Glutamatergic neuron (in vitro differentiated cells): ENCODE results near the gene ABCF3. TPM values are rescaled to one million over a fixed set of nuclear protein-coding genes. Genes with fewer than 3 reads are reported as not detected.

Experiments used
- DNase-seq: peaks from one replicate; pipeline ENCODE4 v3.0.0; 2022
- H3K27ac Mint-ChIP-seq: one replicate; pipeline ENCODE4 v1.8.0; 2020; ENCODE audit warnings: mild to moderate bottlenecking, mixed read lengths, inconsistent platforms; ENCODE audit not compliant: unreplicated experiment
- H3K27me3 Mint-ChIP-seq: one replicate; pipeline ENCODE4 v1.8.0; 2020; ENCODE audit warnings: mild to moderate bottlenecking, moderate library complexity, mixed read lengths, inconsistent platforms; ENCODE audit not compliant: unreplicated experiment
- H3K36me3 Mint-ChIP-seq: one replicate; pipeline ENCODE4 v1.8.0; 2020; ENCODE audit warnings: mild to moderate bottlenecking, mixed read lengths, inconsistent platforms; ENCODE audit not compliant: unreplicated experiment
- H3K4me1 Mint-ChIP-seq: one replicate; pipeline ENCODE4 v1.8.0; 2020; ENCODE audit warnings: mild to moderate bottlenecking, low read depth, mixed read lengths, inconsistent platforms; ENCODE audit not compliant: unreplicated experiment
- H3K4me3 Mint-ChIP-seq: one replicate; pipeline ENCODE4 v1.8.0; 2020; ENCODE audit warnings: mild to moderate bottlenecking, mixed read lengths, inconsistent platforms; ENCODE audit not compliant: unreplicated experiment
- H3K9me3 Mint-ChIP-seq: one replicate; pipeline ENCODE4 v1.8.0; 2020; ENCODE audit warnings: mild to moderate bottlenecking, moderate library complexity, mixed read lengths, inconsistent platforms; ENCODE audit not compliant: unreplicated experiment
- total RNA-seq: library from RNA; stranded (reverse); fragmentation: NEBNext Ultra II Directional; extraction: Animal tissue kit (Norgen Biotek cat#: 25700); gene quantifications from one replicate; pipeline ENCODE4 v1.2.1, GENCODE V29; 2021; ENCODE audit not compliant: unreplicated experiment
- TF ChIP-seq, protein P1 (sequence below): fragments of 200-600 bp; sonication (generic); IDR thresholded peaks from one replicate; pipeline ENCODE4 v1.5.0; 2021; ENCODE audit not compliant: partially characterized antibody, unreplicated experiment

Gene ABCF3
- total RNA-seq, 1 donor from 2014 or later: 87.9 TPM

DNA sequence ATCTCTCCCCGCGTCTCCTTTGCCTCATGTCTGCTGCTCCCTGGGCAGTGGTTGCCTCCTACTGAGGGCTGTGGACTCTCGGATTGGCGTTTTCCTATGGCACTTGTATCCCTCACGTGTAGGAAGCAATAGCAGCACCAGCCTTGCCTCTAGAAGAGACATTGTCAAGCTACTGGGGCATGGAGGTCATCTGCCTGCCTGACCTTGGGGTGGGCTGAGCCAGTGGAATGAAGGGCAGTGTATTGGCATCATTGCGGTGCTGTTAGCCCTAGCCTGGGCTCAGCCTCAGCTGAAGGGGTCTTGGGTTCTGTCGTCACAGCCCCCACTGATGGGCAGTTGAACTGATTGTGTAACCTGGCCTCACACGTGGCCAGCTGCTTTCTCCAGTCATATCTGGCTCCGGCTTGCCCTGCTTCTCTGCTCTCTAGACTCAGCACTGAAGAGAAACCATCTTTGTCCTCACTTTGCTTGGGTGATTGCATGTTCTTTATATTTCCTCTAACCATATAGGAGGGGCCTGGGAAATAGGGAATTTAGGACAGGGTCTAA is 8.1 kb downstream of the ABCF3 start:
- no peaks in the 10 kb centered on the region for H3K4me1 Mint-ChIP-seq
- no peak overlapping the region for H3K4me3 Mint-ChIP-seq
- no peak overlapping the region for H3K27ac Mint-ChIP-seq
- H3K36me3 Mint-ChIP-seq: peaks cover 4% of the 10 kb centered on the region
- no peak for DNase-seq
- peaks cover 2% of the 10 kb centered on the region for H3K27me3 Mint-ChIP-seq
- TF ChIP-seq, protein P1, sequence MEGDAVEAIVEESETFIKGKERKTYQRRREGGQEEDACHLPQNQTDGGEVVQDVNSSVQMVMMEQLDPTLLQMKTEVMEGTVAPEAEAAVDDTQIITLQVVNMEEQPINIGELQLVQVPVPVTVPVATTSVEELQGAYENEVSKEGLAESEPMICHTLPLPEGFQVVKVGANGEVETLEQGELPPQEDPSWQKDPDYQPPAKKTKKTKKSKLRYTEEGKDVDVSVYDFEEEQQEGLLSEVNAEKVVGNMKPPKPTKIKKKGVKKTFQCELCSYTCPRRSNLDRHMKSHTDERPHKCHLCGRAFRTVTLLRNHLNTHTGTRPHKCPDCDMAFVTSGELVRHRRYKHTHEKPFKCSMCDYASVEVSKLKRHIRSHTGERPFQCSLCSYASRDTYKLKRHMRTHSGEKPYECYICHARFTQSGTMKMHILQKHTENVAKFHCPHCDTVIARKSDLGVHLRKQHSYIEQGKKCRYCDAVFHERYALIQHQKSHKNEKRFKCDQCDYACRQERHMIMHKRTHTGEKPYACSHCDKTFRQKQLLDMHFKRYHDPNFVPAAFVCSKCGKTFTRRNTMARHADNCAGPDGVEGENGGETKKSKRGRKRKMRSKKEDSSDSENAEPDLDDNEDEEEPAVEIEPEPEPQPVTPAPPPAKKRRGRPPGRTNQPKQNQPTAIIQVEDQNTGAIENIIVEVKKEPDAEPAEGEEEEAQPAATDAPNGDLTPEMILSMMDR: no peak
- H3K9me3 Mint-ChIP-seq: no peaks in the 10 kb centered on the region

DNA sequence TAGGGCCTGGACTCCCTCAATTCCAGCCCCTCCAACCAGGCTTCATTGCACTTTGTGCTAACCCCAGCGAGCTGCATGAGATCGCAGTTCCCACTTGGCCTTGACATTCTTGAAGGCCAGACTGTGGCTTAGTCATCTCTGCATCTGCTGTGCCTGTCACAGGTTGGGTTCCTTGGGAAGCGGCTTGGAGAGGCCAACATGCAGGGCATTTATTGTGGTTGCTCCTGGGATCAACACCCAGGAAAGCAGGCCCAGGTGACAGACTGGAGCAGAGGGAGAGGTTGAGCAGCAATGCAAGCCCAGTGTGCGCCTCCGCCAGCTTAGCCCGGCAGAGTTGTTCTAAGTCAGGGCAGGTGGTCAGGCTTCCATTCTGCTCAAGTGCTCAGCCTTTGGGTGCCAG is 10.5 kb downstream of the ABCF3 start:
- Mint-ChIP-seq H3K36me3 (peaks cover 4% of the 10 kb centered on the region), H3K27me3 (peaks cover 2% of the 10 kb centered on the region), H3K4me3 (no peak overlapping the region), H3K9me3 (no peaks in the 10 kb centered on the region), H3K27ac (no peak overlapping the region), H3K4me1 (no peaks in the 10 kb centered on the region)
- DNase-seq: no peak
- TF ChIP-seq, protein P1: no peak

DNA sequence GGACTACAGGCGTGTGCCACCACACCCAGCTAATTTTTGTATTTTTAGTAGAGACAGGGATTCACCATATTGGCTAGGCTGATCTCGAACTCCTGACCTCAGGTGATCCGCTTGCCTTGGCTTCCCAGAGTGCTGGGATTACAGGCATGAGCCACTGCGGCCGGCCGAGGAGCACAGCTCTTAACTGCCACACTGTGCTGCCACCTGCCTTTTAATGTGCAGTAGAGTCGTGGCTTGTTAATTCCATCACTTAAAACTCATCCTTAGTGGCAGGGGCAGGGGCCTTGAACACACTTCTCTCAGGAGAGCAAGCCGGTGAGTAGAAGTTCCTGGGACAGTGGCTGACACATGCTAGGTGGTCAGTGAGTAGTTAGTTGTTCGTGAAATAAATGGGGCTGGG is 12.5 kb downstream of the ABCF3 start:
- no peak overlapping the region for H3K4me3 Mint-ChIP-seq
- H3K4me1 Mint-ChIP-seq: no peaks in the 10 kb centered on the region
- H3K9me3 Mint-ChIP-seq: no peaks in the 10 kb centered on the region
- no peak overlapping the region for H3K27ac Mint-ChIP-seq
- DNase-seq: no peak
- peaks cover 4% of the 10 kb centered on the region for H3K36me3 Mint-ChIP-seq
- no peaks in the 10 kb centered on the region for H3K27me3 Mint-ChIP-seq
- TF ChIP-seq, protein P1: no peak

DNA sequence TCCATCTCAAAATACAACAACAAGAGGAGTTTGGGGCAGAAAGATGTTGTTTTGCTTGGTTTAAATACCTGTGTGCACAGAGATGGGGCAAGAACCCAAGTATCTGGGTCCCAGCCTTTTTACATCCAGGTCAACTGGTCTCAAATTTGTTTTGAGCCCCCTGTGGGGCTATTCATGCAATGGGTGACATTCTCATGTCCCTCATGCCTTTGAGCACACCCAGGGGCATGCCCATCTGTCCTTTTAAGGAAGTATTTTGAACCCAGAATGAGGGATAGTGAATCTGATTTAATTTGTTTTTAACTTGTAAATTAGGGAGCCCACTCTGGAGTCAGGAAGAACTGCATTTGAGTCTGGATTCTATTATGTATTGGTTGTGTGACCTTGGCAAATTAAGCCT is 14.8 kb downstream of the ABCF3 start:
- H3K27me3 Mint-ChIP-seq: no peaks in the 10 kb centered on the region
- TF ChIP-seq, protein P1: no peak
- no peaks in the 10 kb centered on the region for H3K36me3 Mint-ChIP-seq
- H3K4me3 Mint-ChIP-seq: no peak overlapping the region
- no peak for DNase-seq
- no peaks in the 10 kb centered on the region for H3K4me1 Mint-ChIP-seq
- no peak overlapping the region for H3K27ac Mint-ChIP-seq
- H3K9me3 Mint-ChIP-seq: no peaks in the 10 kb centered on the region

DNA sequence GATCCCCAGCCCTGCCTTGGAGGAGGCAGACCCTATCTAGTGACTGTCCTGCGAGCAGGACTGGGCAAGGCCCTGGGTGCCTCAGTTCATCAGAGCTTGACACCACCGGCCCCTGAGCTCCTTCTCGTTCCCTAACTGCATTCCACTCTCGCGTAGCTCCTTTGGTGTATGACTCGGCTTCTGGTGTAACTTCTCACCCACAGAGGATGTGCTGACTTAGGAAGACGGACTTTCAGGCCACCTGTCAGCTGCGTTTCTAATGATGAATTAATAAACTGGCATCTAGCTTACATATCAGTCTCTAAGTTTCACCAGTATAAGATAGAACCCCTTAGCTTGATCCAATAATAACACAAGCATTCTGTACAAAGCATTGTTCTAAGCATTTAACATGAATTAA is 17.5 kb downstream of the ABCF3 start:
- no peak for DNase-seq
- Mint-ChIP-seq H3K4me1 (no peaks in the 10 kb centered on the region), H3K27ac (no peak overlapping the region), H3K27me3 (no peaks in the 10 kb centered on the region), H3K36me3 (no peaks in the 10 kb centered on the region), H3K9me3 (no peaks in the 10 kb centered on the region), H3K4me3 (no peak overlapping the region)
- TF ChIP-seq, protein P1: no peak
